Renal cortical epithelial cell (primary cell): Measurements from ENCODE around the gene KRTAP4-6. TPM values are rescaled to one million over a fixed set of nuclear protein-coding genes. Genes with fewer than 3 reads are reported as not detected.
"Not testable (repeated sequence)": the region's sequence is repeated elsewhere in the genome, so short reads cannot be mapped to it uniquely, and the experiment has no call there.

Experiments used
- DNase-seq: peaks from one replicate; pipeline ENCODE4 v3.0.0-alpha.2; 2011; ENCODE audit warnings: low read depth
- total RNA-seq: library from RNA; depleted of rRNA; stranded (reverse); fragments of >200 nt; gene quantifications from 2 replicates; pipeline ENCODE4 v1.2.3, GENCODE V29; 2014

Gene KRTAP4-6
- total RNA-seq, 1 donor from 2014 or later = not detected

- no peak for DNase-seq
These were observed 7.3 kb upstream of the KRTAP4-6 start for GRCh38 chr17:41147531-41148204.

GRCh38 chr17:41145261-41145660 is 4.9 kb upstream of the KRTAP4-6 start:
- DNase-seq = no peak

DNA sequence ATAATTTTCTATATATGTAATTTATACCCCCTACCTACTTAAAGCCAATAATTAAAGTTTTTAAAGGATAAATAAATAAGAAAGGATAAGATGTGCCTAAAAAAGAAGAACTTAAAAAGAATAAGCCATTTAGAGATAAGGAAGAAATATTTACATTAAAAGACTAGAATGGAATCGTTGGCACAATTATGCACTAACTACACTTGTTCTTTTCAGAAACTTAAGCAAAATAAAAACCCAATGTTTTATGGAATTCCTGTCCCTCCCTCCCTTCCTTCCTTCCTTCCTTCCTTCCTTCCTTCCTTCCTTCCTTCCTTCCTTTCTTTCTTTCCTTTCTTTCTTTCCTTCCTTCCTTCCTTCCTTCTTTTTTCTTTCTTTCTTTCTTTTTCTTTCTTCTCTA is 4.5 kb upstream of the KRTAP4-6 start:
- DNase-seq = no peak

DNA sequence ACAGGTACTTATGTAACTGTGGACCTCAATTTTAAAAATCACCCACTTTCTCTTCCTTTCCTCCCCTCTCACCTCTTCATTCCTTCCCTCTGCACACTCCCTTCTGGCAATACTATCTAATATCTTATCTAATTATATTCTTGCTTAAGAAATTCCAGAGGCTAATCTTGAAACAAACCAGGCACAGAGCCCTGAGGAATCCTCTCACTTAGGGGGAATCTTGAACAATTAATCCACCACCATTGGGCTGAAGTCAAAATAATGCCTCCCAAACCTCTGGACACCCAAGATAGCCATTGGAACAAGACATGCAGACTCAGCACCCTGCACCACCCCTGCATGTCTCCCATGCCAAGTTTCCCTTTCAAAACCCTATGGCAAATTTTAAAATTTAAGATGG is 1.0 kb upstream of the KRTAP4-6 start:
- no peak for DNase-seq

- DNase-seq = not testable (repeated sequence)
These were observed 479 bp downstream of the KRTAP4-6 start for GRCh38 chr17:41139865-41140264.

DNA sequence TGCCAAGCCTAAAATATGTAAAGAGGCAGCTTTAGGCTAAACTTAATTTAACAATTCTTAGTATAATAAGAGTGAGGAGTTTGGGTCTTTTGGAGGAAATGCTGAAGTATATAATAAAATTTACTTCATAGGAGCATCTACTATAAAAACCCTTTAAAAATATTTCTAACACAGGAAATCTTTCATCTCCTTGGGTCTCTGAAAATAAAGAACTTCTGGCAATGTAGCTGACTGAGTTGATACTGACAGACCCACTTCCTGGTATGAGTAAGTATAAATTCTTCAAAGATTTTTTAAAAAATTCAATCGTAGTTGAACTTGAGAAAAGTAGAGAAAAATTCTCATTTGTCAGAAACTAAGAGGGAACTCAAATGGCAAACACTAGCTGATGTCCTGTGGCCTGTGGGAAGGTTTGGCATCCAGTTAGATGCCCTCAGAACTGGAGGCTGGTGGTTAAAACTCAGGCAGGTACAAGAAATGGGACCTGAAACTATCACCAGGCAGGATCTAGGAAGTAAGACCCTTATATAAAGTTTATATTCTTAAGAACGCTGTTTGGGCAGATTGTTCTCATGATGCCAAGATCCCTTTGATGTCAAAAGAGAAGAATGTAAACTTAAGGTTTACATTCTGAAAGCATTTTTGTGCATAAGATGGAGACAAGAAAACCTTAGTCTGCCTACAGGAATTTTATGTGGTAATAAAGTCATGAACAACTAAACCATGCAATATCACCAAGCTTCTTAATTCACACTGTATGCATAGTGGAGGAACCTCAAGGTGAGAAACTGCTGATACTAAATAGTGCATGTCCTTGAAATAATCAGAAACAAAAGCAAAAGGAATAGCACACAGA is 6.2 kb downstream of the KRTAP4-6 start:
- no peak for DNase-seq

- DNase-seq = peak; percentile 57
These were observed 8.4 kb downstream of the KRTAP4-6 start for GRCh38 chr17:41131979-41132378.

DNA sequence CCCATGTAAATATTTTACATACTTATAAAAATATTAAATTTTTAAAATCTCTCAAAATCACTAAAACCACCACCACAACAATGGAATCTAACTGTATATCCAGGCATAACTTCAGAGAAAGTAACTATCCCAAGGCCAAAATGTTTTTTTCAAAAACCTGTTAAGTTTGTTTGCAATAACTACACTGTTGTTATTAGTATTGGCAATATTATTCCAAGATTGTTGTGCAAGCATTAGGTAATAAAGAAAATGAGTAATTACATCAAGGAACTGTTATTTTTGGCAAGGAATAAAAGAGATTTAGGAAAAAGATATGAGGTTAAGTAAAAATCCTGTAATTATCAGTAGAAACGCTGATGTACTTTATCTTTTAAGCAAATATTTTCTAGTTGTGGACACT is 13.0 kb downstream of the KRTAP4-6 start:
- DNase-seq = no peak

DNA sequence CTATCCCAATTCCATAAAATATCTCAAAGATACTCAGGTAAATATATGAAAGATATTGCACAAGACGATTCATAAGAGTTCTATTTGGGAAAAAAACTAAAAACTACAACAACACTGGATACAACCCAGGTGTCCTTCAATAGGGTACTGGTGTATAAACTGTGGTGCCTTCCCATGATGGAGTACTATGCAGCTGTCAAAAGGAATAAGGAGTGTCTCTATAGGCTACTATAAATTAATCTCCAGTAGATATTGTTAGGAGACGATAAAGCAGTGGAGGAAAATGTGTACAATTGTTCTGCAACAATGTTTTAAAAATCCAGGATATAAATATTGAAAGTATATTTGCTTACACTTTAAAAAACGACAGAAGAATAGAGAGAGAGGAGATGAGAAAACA is 13.9 kb downstream of the KRTAP4-6 start:
- no peak for DNase-seq

DNA sequence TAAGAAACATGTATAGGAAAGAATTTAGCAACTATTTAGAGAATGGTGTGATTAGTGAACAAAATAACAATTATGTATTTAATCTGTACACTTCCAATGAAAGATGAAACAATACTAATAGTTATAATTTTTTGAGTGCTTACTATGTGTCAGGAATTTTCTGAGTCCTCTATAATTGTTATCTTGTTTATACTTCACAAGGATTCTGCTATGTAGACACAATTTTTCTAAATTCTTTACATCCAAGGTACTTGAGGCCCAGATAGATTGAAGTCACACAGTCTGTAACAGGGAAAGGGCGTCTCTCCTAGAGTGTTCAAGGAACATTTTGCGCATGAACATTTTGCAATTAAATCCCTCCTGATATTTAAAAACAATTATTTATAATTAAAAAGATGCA is 15.3 kb downstream of the KRTAP4-6 start:
- DNase-seq = no peak

DNA sequence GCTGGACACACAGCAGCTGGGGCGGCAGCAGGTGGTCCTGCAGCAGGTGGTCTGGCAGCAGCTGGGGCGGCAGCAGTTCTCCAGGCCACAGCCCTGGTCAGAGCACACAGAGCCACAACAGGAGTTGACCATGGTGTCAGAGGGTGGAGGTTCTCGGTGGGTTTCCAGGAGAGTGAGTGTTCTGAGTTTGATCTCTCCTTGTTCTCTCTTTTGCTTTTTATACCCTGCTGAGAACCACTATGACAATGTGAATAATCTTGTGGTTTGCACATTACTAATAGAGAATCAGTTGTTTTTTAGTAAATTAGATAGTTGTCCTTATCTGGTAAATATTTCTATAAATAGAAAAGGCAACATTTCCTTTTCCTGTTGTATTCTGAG is 16.4 kb downstream of the KRTAP4-6 start, which contains the start of gene KRTAP4-12:
TSS of gene KRTAP4-12 (minus strand) at position 192 of the 381 bp plus-strand sequence. CDS start at position 132, 60 bp downstream.
- DNase-seq = not testable (repeated sequence)

DNA sequence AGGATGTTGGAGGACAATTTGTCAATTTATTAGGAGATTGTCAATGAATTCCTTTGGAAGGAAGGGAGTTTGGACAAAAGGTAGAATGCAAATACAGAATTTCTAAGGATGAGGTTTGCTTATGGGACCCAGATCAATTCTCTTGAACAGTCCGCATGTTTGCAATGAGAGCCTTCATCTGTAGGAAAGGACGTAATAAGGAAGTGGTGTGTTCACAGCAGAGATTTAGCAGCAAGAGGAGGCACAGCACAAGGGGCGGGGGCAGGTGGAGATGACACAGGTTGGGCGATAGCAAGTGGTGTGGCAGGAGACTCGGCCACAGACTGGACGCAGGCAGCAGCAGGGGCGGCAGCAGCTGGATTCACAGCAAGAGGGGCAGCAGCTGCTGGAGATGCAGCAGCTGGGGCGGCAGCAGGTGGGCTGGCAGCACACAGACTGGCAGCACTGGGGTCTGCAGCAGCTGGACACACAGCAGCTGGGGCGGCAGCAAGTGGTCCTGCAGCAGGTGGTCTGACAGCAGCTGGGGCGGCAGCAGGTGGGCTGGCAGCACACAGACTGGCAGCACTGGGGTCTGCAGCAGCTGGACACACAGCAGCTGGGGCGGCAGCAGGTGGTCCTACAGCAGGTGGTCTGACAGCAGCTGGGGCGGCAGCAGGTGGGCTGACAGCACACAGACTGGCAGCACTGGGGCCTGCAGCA is 16.9 kb downstream of the KRTAP4-6 start:
- DNase-seq = not testable (repeated sequence)

- no peak for DNase-seq
These were observed 18.6 kb downstream of the KRTAP4-6 start for GRCh38 chr17:41121742-41122141.

- not testable (repeated sequence) for DNase-seq
These were observed 20.4 kb downstream of the KRTAP4-6 start for GRCh38 chr17:41119696-41120690.

- DNase-seq = no peak
These were observed 21.6 kb downstream of the KRTAP4-6 start for GRCh38 chr17:41118721-41119120.

- not testable (repeated sequence) for DNase-seq
These were observed 22.4 kb downstream of the KRTAP4-6 start, which contains the start of gene KRTAP4-11 for GRCh38 chr17:41117846-41118386. Gene KRTAP4-11 (minus strand): TSS chr17:41118373. CDS start chr17:41118315, 58 bp downstream.

- DNase-seq = no peak
These were observed 24.0 kb downstream of the KRTAP4-6 start for GRCh38 chr17:41116297-41116696.

DNA sequence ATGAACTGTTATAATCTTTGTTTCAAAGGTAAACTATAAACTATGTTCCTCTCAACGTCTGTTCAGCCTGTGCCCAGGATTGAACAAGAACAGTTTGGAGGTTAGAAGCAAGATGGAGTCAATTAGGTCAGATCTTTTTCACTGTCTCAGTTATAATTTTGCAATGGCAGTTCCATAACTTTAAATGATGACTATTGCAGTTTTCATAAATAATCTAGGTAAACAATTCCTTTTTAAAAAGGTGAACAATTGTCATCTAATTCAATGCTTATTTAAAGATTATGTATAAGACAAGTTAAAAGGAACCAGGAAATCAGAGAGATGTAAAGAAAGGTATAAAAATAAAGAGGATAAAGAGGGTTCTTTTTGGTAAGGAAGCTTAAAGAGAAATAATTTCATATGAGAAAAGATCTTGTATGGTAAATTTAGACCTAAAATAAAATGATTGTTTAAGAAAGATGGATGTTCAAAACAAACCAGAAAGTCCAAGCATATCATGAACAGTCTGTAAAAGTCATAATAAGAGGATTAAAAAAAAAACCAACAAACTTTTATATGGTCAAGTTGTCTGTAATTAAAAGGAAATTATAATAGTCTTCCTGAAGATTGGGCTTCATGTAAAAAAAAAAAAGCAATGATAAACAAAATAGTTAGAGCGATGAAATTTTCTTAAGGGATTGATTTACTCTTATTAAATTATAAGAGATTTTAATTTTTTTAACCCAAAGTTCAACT is 29.0 kb downstream of the KRTAP4-6 start:
- no peak for DNase-seq

DNA sequence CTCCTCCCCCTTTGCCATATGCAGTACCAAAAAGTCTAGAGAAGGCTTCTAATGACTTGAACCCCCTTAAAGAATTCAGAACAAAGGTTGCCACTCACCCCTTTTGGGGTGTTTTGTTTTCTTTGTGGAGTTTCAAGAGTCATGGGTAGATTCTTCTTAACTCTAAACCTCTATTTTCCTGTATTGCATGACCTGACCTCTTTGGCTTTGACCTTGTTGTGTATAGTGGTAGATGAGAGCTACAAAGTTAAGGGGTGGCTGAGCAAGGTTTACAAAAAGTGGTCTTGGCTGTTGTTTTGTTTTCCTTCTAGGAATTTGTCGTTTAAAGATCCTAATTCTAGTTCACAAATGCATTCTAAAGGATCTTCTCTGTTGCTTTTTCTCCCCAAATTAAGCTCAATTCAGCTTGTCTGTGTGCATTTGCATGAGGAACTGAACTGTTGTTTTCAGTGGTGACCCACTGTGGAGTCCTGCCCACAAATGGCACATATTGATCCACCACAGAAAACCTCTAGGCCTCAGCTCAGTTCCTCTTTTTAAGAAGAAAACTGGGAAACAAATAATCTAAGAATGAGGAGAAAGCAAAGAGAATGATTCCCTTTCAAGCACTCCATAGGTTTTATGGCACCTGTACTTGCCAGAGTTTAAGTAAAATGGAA is 31.5 kb downstream of the KRTAP4-6 start:
- DNase-seq = not testable (repeated sequence)
